SK-MEL-5 (cell line): ENCODE results near the gene ANKRD33B. TPM values are rescaled to one million over a fixed set of nuclear protein-coding genes. Genes with fewer than 3 reads are reported as not detected.
"Not testable (repeated sequence)": the region's sequence is repeated elsewhere in the genome, so short reads cannot be mapped to it uniquely, and the experiment has no call there.

Experiments
- DNase-seq: peaks from one replicate; pipeline ENCODE4 v3.0.0-alpha.2; 2016; ENCODE audit warnings: low read depth, low spot score
- in situ Hi-C: cut with HindIII; loops from 2 replicates; pipeline ENCODE4 v1.10.0; 2016; ENCODE audit warnings: low sequenced_read_pairs, high pct_unique_total_duplicates, low pct_unique_long_range_greater_than_20kb
- polyA plus RNA-seq, 2 experiments: library from polyadenylated mRNA; depleted of rRNA; stranded (reverse); fragments of >200 nt; gene quantifications; 2 replicates each; pipeline ENCODE4 v1.2.3, GENCODE V29; 2015
- total RNA-seq: library from RNA; depleted of rRNA; stranded (reverse); fragments of >200 nt; shearing (Covaris generic); gene quantifications from 2 replicates; pipeline ENCODE4 v1.2.3, GENCODE V29; 2014; rRNA removed

Gene ANKRD33B
- 1.1 and 1.3 TPM in 2 replicates for total RNA-seq
- 1.9 and 3.0 TPM in 2 replicates for polyA plus RNA-seq (2015; cell fraction: cytosol; rRNA removed)
- 2.0 and 2.9 TPM in 2 replicates for polyA plus RNA-seq (2015; cell fraction: nucleus; rRNA removed)

- DNase-seq, result peak; percentile 61
- in situ Hi-C loops, result no loop called here
These were observed at the start of gene ANKRD33B for GRCh38 chr5:10563945-10564837. Gene ANKRD33B (plus strand): TSS chr5:10564070. CDS start chr5:10564468, 398 bp downstream.

GRCh38 chr5:10514572-10514971, 49.3 kb upstream of the ANKRD33B start:
- in situ Hi-C loops, result not testable (repeated sequence)

GRCh38 chr5:10515492-10515891, 48.4 kb upstream of the ANKRD33B start:
- in situ Hi-C loops, result no loop called here
- no peak for DNase-seq

More at GRCh38 chr5:10514572-10514971, 49.3 kb upstream of the ANKRD33B start:
- not testable (repeated sequence) for DNase-seq

- in situ Hi-C loops, result no loop called here
- DNase-seq, result no peak
These were observed 45.5 kb upstream of the ANKRD33B start for GRCh38 chr5:10518347-10518746.

GRCh38 chr5:10519729-10520128, 44.1 kb upstream of the ANKRD33B start:
- in situ Hi-C loops, result no loop called here
- no peak for DNase-seq

GRCh38 chr5:10520706-10521105, 43.2 kb upstream of the ANKRD33B start:
- in situ Hi-C loops, result no loop called here
- no peak for DNase-seq

GRCh38 chr5:10521466-10522223, 42.2 kb upstream of the ANKRD33B start:
- DNase-seq, result peak; percentile 48
- in situ Hi-C loops, result no loop called here

GRCh38 chr5:10522224-10522611, 41.7 kb upstream of the ANKRD33B start:
- in situ Hi-C loops, result no loop called here
- no peak for DNase-seq

- no peak for DNase-seq
- in situ Hi-C loops, result no loop called here
These were observed 39.3 kb upstream of the ANKRD33B start for GRCh38 chr5:10524376-10525123.

- DNase-seq, result no peak
- in situ Hi-C loops, result no loop called here
These were observed 38.8 kb upstream of the ANKRD33B start for GRCh38 chr5:10525124-10525495.

- in situ Hi-C loops, result no loop called here
- no peak for DNase-seq
These were observed 36.5 kb upstream of the ANKRD33B start for GRCh38 chr5:10527281-10527950.

- in situ Hi-C loops, result no loop called here
- DNase-seq, result no peak
These were observed 35.6 kb upstream of the ANKRD33B start for GRCh38 chr5:10528056-10528816.

GRCh38 chr5:10528827-10529226, 35.0 kb upstream of the ANKRD33B start:
- in situ Hi-C loops, result no loop called here
- DNase-seq, result no peak

- no peak for DNase-seq
- in situ Hi-C loops, result no loop called here
These were observed 33.1 kb upstream of the ANKRD33B start for GRCh38 chr5:10530601-10531320.

- in situ Hi-C loops, result no loop called here
- DNase-seq, result no peak
These were observed 31.4 kb upstream of the ANKRD33B start for GRCh38 chr5:10532421-10532820.

GRCh38 chr5:10533226-10533625, 30.6 kb upstream of the ANKRD33B start:
- in situ Hi-C loops, result no loop called here

More at GRCh38 chr5:10533226-10533625, 30.6 kb upstream of the ANKRD33B start:
- no peak for DNase-seq
